Stimulated activated CD4-positive, alpha-beta T cell treated with anti-CD3 and anti-CD28 coated beads, Interleukin-1b, Interleukin-23, amount 100 ng/mL, for 4 hours (primary cell): ENCODE results near the gene FN3KRP.
A peak's percentile ranks its signal among the peaks of the same experiment; 100 is the strongest.

Experiments
- DNase-seq, 2 donors: peaks; one replicate each; pipeline ENCODE4 v3.0.0-alpha.2; 2020; ENCODE audit warnings: low read depth in 2 of 2

FN3KRP gene

DNA sequence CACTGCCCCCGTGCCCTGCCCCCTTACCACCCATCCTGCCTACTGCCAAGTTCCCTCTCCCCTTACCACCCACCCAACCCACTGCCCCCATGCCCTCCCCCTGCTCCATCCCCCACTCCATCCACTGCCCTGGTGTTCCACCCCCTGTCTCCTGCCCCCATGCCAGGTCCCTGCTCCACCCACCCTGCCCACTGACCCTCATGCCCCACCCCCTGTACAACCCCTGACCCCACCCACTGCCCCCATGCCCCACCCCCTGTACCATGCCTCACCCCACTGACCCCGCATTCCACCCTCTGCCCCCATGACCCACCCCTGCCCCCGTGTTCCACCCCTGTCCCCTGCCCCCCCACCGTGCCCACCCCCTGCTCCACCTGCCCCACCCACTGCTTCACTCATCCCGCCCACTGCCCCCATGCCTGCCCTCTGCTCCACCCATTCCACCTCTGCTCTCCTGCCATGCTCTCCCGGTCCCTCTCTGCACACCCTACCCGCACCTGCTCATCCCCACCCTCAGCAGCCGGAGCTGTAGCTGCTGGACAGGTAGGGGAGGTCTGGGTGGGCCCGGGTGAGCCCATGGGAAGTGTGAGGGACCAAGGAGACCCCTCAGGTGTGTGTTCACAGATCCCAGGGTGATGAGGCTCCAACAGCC lies 7.4 kb upstream of the FN3KRP start:
- DNase-seq: no peak

DNA sequence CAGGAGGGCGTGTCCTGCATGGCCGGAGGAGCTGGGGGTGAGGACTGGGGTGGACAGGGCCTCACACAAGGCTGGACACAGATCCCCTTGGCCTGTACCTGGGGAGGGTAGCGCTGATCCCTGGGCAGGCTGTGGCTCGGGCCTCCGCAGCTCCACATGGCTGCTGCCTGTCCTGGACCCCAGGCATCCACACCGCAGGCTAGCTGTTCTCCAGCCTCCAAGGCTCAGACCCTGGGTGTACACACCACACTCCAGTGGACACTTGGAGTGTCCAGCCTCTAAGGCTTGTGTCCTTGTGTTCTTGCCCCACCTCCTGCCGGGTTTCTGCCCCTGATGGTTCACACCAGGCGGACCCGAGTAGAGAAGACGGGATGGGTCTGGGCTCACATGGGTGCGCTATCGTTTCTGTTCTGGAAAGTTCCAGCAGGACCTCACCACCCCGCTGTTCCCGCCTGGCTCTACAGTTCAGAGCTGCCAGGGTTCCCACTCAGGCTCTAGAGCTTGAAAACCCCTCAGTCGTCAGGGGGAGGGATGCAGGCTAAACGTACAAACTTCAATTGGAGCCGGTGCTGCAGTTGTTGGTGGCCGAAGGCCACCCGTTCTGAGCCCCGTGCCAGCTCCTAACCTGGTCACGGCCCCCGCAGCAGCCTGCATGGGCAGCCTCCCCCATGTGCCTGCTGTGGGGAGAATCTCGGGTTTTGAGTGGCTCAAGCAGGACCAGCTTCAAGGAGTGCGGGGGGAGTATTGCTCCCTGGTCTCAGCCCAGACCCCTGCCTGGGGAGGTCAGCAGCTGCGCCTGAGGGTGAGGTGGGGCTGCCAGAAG lies 6.6 kb upstream of the FN3KRP start:
- DNase-seq: no peak

GRCh38 chr17:82710499-82711232 lies 5.8 kb upstream of the FN3KRP start:
- no peak for DNase-seq

- no peak for DNase-seq
Measured at GRCh38 chr17:82713071-82713723, 3.3 kb upstream of the FN3KRP start.

GRCh38 chr17:82718986-82719685 lies 2.6 kb downstream of the FN3KRP start:
- no peak for DNase-seq

GRCh38 chr17:82720204-82720603 lies 3.7 kb downstream of the FN3KRP start:
- no peak for DNase-seq

GRCh38 chr17:82722341-82723013 lies 6.0 kb downstream of the FN3KRP start:
- no peak for DNase-seq

DNA sequence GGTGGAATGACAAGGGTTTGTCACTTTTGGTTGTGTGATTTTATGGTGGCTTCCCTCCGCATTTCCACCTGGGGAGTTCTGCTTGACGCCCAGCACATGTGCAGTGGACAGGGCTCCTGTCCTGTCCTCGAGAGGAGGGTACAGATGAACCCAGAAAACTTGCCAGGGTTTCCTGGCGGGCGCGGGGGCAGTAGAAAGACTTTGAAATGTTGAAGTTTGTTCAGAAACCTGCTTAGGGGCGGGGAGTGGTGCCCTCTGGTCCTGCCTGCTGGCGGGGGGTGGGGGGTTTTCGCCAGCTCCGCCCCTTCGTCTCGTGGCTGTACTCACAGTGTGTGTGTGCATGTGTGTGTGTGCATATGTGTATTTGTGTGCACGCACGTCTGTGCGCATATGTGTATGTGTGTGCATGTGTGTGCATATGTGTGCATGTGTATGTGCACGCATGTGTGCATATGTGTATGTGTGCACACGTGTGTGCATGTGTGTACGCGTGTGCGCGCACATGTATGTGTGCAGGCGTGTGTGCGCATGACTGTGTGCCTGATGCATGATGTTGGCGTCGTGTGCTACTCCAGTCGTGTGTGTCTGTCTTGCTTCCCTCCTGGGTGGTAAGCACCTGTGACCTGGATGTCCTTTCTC lies 6.8 kb downstream of the FN3KRP start:
- DNase-seq: no peak

- DNase-seq: no peak
Measured at GRCh38 chr17:82726427-82726826, 9.9 kb downstream of the FN3KRP start.

- DNase-seq: no peak
Measured at GRCh38 chr17:82729479-82730260, 13.2 kb downstream of the FN3KRP start.

GRCh38 chr17:82732118-82732743 lies 15.7 kb downstream of the FN3KRP start:
- DNase-seq: no peak

DNA sequence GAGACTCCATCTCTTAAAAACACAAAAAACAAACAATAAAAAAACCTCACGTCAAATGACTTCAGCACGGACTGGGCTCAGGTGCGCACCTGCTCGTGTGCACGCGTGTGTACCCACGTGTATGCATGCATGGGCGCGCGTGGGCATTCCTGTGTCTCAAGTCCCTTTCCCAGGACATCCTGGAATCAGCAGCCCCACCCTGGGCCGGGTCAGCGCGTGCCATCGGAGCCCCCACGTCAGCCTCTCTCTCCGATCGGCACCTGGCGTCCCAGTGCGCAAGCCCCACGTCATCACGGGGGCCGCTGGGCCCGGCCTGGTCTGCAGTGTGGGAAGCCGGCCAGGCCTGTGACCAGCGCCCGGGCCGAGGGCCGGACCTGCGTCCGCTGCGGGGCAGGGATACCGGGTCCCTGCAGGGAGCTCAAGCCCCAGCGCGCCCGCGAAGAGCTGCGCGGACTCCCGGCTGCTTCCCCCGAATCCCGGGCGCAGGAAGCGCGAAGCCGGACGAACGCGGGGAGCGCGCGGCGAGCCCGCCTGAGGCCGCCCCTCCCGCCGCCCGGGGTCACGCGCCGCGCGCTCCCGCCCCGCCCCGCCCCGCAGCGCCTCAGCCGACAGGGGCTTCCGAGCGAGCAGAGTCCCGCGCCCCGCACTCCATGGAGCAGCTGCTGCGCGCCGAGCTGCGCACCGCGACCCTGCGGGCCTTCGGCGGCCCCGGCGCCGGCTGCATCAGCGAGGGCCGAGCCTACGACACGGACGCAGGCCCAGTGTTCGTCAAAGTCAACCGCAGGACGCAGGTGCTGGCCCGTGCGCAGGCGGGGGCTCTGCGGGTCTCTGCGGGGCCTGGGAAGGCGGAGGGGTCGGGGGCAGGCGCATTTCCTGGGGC lies 18.7 kb downstream of the FN3KRP start, which contains the start of gene FN3K:
FN3K (plus strand) TSS at position 629 of the 880 bp plus-strand sequence; CDS start at position 651, 22 bp downstream.
- DNase-seq: peak in 1 of 2 donors; percentile 29

DNA sequence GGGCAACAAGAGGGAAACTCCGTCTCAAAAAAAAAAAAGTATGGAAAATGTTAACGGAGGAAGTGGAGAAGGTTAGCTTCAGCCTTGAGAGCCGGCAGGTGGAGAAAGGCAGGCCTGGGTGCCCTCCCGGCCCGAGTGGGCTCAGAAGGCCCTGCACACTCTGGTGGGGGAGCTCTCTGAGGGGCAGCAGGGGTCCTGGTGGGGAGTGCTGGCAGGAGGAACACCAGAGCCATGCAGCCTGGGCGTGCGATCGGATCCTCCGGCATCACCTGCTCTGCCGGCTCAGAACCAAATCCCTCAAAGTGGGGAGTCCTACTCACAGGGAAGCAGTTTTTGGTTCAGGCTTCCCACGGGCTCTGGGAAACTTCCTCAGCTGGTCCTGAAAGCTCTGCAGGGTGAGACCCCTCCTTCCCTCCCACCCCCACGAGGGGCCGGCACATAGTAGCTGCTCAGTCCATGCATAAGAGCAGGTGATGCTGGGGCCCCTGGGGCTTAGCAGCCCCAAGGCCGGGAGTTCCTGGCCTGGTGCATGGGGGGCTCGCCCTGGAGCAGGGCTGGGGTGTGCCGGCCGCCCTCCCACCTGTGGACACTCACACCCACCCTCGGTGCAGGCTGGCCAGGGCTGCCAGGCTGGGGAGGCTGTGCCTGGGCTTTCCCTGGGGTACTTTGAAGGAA lies 20.1 kb downstream of the FN3KRP start:
- DNase-seq: no peak

DNA sequence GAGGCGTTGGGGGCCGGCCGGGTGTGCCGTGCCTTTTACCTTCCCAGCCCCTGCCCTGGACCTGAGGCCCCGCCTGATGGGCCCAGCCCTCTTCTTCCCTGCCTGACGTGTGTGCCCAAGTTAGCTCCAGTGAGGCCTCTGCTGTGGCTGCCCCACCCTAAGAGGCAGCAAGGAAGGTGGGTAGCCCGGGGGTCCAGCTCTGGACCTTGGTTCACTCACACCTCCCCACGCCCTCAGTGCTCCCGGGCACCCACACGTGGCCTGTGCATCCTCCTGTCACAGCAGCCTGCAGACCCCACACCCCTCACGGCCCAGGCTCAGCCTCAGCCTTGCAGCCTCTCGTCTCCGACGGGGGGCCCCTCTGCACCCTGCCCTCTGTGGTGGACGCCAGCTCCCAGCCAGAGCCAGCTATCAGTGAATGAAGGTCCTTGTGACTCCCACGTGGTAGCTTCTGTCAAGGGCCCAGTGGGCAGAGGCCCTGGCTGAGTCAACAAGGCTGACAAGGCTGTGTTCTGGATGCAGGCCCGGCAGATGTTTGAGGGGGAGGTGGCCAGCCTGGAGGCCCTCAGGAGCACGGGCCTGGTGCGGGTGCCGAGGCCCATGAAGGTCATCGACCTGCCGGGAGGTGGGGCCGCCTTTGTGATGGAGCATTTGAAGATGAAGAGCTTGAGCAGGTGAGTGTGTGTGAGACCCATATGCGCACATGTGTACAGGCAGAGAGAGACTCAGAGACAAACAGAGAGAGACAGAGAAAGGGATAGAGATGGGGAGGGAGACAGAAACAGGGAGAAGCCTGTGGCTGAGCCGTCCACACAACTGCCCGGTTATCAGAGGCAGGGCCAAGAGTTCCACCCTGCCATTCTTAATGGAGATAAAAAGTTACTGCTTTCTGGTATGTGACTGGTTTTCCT lies 21.7 kb downstream of the FN3KRP start:
- no peak for DNase-seq

DNA sequence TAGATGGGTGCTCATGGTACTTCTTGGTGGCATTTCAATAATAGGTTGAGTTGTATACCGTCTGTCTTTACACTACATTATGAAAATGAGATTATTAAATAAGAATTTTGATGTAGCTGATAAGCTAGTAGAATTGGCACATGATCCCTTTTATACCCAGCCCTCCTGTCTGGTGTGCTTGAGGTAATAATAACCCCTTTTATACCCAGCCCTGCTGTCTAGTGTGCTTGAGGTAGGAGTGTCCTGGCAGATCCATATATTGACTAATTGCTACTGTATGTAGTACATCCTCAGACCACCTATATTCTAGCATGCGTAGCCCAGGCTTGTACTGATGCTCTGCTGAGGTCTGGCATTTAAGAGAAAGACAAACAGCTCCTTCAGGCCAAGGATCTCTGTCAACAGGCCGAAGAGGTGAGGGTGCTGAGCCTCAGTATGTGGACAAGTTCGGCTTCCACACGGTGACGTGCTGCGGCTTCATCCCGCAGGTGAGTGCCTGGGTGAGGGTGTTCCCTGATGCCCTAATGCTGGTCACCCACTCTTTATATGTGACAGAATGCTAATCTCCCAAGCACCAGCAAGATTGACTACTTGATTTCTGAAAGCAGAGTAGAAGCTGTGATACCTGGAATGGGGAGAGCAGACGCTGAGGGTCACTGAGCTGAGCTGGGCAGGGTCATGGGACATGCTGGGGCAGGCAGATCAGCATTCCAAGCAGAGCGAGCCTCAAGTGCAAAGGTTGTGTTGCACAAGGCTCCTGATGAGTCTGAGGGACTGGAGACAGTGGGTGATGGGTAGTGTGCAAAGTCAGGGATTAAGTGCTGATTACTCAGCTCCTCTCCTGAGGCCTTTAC lies 24.6 kb downstream of the FN3KRP start:
- no peak for DNase-seq
